Measurements from ENCODE around the gene IFIT3. TPM values are rescaled to one million over a fixed set of nuclear protein-coding genes. Genes with fewer than 3 reads are reported as not detected.
A peak's percentile ranks its signal among the peaks of the same experiment; 100 is the strongest.
"Not testable (repeated sequence)": the region's sequence is repeated elsewhere in the genome, so short reads cannot be mapped to it uniquely, and the experiment has no call there.

IFIT3 gene, protein sequence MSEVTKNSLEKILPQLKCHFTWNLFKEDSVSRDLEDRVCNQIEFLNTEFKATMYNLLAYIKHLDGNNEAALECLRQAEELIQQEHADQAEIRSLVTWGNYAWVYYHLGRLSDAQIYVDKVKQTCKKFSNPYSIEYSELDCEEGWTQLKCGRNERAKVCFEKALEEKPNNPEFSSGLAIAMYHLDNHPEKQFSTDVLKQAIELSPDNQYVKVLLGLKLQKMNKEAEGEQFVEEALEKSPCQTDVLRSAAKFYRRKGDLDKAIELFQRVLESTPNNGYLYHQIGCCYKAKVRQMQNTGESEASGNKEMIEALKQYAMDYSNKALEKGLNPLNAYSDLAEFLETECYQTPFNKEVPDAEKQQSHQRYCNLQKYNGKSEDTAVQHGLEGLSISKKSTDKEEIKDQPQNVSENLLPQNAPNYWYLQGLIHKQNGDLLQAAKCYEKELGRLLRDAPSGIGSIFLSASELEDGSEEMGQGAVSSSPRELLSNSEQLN
- 8.4 TPM for total RNA-seq

DNA sequence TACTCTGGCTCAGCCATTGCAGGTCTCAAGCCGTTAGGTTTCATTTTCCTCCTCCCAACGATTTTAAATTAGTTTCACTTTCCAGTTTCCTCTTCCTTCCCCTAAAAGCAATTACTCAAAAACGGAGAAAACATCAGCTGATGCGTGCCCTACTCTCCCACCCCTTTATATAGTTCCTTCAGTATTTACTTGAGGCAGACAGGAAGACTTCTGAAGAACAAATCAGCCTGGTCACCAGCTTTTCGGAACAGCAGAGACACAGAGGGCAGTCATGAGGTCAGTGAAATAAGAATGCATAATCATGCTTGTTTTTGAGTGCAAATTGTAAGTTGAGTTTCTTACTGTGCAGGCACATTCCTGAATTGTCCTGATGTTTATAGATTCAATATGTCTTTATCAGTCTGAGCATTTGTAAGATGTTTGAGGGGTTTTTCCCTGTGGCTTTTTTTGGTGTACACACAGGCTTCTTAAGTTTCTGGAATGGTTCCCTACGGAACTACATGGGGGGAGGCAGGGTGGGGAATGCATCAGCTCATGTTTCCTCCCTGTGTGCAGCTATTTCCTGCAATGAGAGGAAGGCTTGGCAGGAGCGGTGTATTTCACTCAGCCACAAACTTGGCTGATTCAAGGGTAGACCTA is at the start of gene IFIT3:
Gene IFIT3 (plus strand): TSS at position 195 of the 639 bp plus-strand sequence. CDS start 77 bp downstream, at position 272.
- DNase-seq, result peak; percentile 34

GRCh38 chr10:89278034-89278535 is 49.7 kb upstream of the IFIT3 start:
- DNase-seq, result peak; percentile 41

DNA sequence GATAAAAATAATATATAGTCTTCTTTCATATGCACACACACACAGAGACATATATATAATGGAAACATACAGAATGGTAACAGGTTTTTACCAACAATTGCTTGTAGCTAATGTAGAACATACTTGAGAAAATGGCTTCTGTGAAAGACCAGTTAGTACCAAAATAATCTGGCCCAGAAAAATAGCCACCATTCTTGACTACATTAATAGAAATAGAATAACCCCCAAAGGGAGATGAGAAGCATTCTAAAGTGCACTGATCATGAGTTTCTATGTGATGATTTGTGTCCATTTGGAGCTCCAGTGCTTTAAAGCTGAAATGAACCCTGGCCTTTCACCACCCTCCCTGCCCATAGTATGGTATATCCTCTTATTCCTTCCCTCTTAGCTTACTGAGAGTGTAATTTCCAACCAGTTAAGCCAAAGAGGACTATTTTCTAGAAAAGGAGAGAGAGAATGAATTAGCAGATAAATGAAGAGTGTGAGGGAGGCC is 48.9 kb upstream of the IFIT3 start:
- DNase-seq, result no peak

GRCh38 chr10:89279421-89279869 is 48.4 kb upstream of the IFIT3 start:
- DNase-seq, result no peak

DNA sequence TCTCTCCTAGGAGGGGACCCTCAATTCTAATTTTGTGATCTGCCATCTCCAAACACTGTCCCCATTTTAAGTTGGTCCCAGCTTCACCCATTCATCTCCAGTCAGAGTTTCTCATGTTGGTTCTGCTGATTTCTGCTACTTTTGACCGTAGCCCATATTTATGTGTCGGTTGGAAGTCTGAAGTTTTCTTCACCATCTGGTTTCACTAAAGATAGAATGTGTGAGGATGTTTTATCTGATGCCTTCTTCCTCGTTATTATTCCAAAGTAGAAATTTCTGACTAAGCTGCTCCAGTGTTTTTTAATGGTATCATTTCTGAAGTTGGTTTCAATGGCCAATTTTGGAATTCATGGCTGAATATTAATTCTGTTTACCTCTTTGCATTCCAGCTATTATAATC is 47.3 kb upstream of the IFIT3 start:
- no peak for DNase-seq

DNA sequence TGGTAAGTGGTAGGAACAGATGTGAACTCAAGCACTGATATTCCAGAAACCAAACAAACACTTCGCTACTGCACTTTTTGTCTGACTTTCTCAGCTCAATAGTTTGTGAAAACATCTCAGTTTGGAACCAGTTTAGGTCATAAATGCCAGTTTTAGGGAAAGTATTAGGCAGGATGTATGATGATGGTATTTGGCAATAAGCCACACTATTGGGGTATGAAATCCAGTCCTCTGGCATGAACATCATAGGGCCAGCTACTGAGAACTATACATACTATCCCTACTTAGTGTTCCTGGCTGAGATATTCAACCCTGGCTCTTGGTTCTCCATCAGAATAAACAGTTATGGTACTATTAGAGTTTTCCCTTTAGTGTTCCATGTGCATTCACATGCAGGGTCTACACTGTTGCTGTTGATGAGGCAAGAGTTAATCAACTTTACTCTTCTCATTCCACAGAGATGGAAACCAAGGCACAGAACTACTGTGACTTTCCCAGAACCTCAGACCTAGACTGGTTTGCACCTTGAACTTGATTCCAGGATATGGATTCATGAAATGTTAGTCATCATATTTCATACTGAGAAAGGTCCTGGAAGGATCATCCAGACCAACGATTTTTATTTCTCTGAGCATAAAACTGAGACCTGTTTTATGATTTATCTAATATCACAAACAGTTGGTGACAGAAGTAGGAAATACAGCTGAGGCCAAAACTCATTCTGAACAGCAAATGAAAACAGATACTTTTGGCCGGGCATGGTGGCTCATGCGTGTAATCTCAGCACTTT is 46.0 kb upstream of the IFIT3 start:
- no peak for DNase-seq

DNA sequence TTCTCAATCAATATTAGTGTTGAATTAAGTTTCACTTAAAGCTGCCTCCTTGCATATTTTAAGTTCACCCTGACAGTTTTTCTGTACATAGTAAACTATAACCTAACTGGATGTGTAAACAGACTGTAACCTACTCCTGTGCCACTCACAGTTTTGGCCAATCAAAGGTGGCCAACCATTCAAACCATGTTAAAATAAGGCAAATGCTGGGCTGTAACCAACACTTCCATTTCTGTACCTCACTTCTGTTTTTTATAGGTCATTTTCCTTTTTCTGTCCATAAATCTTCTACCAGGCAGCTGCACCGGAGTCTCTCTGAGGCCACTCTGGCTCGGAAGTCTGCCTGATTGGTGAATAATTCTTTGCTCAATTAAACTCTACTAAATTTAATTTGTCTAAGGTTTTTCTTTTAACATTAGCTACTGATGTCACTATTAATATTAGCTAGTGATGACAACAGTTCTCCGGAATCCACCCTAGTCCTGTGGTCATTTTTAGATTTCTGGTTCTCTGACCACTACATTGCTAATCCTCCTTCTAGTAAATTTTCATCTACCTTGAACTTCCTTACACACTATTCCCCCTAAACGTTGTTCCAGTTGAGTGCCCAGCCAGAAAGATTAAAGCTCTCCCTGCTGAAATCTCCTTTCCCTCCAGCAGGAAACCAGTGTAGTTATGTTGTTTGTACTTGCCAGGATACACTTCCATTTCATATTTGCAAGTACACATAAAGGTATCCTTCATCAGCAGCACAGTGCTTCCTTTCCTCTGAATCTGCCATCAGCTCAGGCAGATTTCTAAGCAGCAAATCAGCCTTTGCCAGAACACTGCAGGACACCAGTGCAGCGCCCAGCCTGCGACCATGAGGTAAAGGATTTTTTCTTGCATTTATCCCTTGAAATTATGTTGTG is 44.5 kb upstream of the IFIT3 start:
- DNase-seq, result no peak

GRCh38 chr10:89283936-89284475 is 43.8 kb upstream of the IFIT3 start:
- DNase-seq, result peak; percentile 18

- DNase-seq, result not testable (repeated sequence)
These were observed 43.1 kb upstream of the IFIT3 start for GRCh38 chr10:89284711-89285110.

DNA sequence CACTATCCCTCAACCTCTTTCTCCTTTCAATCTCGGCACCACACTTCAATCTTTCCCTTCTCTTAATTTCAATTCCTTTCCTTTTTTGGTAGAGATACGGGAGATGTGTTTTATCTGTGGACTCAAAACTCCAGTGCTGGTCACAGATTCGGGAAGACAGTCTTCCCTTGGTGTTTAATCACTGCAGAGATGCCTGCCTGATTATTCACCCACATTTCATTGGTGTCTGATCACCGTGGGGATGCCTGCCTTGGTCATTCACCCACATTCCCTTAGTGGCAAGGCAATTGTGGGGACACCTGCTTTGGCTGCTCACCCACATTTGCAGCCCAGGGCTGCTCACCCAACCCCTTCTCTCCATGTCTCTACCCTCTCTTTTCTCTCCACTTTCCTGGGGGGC is 42.5 kb upstream of the IFIT3 start:
- not testable (repeated sequence) for DNase-seq

DNA sequence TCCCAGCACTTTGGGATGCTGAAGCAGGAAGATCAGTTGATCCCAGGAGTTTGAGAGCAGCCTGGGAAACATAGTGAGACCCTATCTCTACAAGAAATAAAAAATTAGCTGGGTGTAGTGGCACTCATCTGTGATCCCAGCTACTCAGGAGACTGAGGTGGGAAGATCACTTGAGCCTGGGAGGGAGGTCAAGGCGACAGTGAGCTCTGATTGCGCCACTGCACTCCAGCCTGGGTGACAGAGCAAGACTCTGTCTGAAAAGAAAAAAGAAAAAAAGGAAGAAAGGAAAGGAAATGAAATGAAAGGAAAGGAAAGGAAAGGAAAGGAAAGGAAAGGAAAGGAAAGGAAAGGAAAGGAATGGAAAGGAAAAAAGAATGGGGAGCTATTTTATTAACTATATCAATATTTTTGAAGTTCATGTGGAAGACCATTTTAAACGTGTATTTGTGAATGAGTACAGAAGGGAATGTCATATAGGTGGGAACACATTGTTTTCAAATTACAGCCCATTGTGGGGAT is 33.0 kb upstream of the IFIT3 start:
- DNase-seq, result no peak

DNA sequence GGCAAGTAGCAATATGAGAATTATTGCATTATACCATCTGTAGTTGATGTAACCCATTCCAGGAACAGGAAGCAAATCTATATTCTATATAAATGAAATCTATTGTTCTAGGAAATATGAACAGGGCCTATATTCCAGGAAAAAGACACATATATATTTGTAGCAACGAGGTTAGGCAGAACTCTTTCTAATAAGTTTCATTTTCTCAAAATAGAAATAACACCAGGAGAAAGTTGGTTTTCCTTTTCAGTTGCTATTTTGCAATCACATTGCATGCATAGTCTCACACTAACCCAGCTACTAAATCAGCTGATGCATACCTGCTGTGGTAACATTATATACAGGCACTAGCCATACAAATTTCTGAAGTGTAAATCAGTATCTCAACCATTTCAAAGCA is 32.2 kb upstream of the IFIT3 start:
- DNase-seq, result no peak

- no peak for DNase-seq
These were observed 31.6 kb upstream of the IFIT3 start for GRCh38 chr10:89296220-89296648.

DNA sequence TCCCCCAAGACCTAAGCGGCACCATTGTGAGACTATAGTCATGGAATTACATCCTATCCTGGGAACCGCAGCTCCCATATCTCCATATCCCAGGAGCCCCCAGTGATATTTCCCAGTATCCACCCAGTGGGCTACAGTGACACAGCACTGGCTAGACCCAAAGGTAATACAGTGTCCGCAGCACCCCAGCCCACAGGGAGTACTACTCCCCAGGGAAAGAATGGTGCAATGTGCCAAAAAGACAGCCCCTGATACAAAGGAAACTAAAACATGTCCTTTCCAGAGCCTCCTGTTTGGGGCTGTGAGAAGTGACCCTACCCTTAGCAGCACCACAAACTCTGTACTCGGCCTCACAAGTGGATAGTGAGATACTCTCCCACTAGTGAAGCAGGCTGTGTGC is 30.4 kb upstream of the IFIT3 start:
- no peak for DNase-seq

GRCh38 chr10:89297791-89298190 is 30.0 kb upstream of the IFIT3 start:
- DNase-seq, result no peak

DNA sequence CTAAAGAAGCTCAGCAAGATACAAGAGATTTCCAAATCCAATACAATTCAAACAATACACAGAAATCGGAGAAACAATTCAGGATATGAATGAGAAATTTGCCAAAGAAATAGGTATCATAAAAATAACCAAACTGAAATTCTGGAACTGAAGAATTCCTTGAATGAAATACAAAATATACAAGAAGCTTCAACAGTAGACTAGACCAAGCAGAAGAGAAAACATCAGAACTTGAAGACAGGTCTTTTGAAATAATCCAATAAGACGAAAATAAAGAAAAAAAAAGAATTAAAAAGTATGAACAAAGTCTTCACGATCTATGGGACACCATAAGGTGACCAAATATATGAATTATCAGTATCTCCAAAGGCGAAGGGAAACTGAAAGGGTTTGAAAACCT is 28.8 kb upstream of the IFIT3 start:
- DNase-seq, result no peak

DNA sequence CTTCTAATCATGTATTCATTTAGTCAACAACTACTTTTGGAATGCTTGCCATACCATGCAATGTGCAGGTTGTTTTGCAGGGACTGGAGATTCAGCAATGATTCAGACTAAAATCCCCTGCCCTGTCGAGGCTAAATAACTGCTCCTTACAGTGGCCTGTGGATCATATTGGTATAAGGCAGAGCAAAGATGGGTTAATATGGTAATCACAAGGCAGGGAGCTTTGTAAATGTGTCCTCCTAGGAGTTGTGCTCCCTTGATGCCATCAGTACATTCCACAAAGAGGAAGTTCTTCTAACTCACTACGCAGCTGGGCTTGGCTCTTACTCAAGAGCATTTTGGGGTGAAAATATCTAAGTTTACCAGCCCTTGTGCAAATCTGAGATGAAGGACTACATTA is 26.6 kb upstream of the IFIT3 start:
- DNase-seq, result no peak

DNA sequence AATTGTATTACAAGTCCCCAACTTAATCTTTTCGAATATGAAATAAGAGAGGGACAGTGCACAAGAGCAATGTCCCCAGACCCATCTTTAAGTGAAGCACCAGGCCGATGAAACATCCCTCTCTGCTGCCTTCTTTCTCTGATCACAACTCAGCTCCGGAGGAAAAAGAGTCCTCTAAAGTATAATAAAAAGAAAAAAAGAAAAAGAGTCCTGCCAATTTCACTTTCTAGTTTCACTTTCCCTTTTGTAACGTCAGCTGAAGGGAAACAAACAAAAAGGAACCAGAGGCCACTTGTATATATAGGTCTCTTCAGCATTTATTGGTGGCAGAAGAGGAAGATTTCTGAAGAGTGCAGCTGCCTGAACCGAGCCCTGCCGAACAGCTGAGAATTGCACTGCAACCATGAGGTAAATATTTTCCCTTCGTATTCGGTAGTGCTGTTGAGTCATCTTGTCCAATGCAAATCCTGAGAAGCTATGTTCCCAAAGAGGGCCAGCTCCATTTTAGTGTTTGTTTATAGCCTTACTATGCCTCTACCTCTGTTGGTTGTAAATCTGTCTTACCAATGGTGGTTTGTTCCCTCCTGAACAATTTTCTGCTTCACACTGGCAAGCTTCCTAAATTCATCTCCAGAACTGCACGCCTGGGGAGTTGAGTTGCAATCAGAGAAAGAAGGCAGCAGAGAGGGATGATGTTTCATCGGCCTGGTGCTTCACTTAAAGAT is 25.9 kb upstream of the IFIT3 start, which contains the start of gene IFIT2:
Gene IFIT2 (plus strand): TSS at position 326 of the 725 bp plus-strand sequence. CDS start 78 bp downstream, at position 404.
- DNase-seq, result peak; percentile 40

GRCh38 chr10:89302625-89303024 is 25.2 kb upstream of the IFIT3 start:
- DNase-seq, result no peak

GRCh38 chr10:89303161-89303560 is 24.6 kb upstream of the IFIT3 start:
- no peak for DNase-seq
